Thyroid gland (tissue), 4 donors: Measurements from ENCODE around the gene YWHAQ.

Experiments used
- POLR2A ChIP-seq, 2 donors: fragments of 450-650 bp; IDR thresholded peaks; one replicate each; pipeline ENCODE4 v1.6.1; 2017; ENCODE audit warnings: antibody characterized with exemption in 2 of 2, mild to moderate bottlenecking in 2 of 2, moderate library complexity in 1 of 2
- TF ChIP-seq, protein P1 (sequence below), 6 experiments: fragments of 200-600 bp in 3 of 6; fragments of 450-650 bp in 3 of 6; sonication (generic) in 3 of 6; IDR thresholded peaks; one replicate each; pipeline ENCODE4 v1.5.1; 2016 to 2019; ENCODE audit warnings: antibody characterized with exemption in 6 of 6, mild to moderate bottlenecking in 2 of 6, inconsistent platforms in 1 of 6, moderate library complexity in 1 of 6

DNA sequence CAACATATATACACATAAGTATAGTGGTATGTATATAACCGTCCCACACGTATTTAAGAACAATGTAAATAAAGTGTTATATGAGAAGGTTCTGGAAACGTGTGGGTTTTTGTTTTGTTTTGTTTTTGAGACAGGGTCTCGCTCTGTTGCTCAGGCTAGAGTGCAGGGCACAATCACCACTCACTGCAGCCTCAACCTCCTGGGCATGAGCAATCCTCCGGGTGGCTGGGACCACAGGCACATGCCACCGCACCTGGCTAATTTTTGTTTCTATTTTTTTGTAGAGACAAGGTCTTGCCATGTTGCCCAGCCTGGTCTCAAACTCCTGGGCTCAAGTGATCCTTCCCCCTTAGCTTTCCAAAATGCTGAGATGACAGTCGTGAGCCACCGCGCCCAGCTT lies 81.4 kb downstream of the YWHAQ start:
- TF ChIP-seq, protein P1, sequence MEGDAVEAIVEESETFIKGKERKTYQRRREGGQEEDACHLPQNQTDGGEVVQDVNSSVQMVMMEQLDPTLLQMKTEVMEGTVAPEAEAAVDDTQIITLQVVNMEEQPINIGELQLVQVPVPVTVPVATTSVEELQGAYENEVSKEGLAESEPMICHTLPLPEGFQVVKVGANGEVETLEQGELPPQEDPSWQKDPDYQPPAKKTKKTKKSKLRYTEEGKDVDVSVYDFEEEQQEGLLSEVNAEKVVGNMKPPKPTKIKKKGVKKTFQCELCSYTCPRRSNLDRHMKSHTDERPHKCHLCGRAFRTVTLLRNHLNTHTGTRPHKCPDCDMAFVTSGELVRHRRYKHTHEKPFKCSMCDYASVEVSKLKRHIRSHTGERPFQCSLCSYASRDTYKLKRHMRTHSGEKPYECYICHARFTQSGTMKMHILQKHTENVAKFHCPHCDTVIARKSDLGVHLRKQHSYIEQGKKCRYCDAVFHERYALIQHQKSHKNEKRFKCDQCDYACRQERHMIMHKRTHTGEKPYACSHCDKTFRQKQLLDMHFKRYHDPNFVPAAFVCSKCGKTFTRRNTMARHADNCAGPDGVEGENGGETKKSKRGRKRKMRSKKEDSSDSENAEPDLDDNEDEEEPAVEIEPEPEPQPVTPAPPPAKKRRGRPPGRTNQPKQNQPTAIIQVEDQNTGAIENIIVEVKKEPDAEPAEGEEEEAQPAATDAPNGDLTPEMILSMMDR (IDR thresholded peaks at IDR 0.05): no peak
- TF ChIP-seq POLR2A (IDR thresholded peaks at IDR 0.05): no peak
